Stimulated activated naive CD8-positive, alpha-beta T cell treated with anti-CD3 and anti-CD28 coated beads, Interleukin-15, Interleukin-2, amounts not matched to agents 100 U/mL and 50 U/mL, for 24 hours (primary cell): ENCODE results near the gene RPL18.
"Not testable (repeated sequence)": the region's sequence is repeated elsewhere in the genome, so short reads cannot be mapped to it uniquely, and the experiment has no call there.

ENCODE experiments used
- ATAC-seq: fragments of 150-1000 bp; cut with Tn5 transposase; one replicate; pipeline ENCODE4 v1.10.0; 2021
- DNase-seq: peaks from one replicate; pipeline ENCODE4 v3.0.0; 2021

Gene RPL18

DNA sequence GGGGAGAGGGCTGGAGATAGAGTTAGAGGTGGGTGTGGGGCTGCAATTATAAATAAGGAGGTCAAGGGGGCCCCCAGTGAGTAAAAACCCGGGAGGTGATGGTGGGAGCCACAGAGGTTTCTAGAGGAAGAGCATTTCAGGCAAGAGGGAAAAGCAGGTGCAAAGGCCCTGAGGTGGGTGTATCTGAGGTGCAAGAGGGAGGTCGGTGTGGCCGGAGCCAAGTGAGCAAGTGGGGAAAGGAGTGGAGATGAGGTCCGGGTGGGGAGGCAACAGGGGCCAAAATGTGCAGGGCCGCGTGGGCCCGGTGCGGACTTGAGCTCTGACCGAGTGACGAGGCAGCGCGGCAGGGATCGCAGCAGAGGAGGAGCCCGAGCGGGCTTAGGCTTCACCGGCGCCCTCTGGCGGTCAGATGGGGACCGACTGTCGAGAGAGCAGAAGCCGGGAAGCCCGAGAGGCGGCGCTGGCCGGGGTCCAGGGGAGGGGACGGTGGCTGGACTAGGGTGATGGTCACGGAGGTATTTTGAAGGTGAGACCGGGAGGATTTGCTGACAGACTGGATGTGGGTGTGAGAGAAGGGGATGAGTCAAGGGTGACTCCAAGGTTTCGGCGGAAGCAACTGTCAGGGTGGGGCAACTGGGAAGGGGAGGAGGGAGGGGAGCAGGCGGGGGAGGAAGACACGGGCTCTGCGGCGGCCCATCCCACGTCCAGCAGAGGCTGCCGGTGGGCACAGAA lies 30.1 kb downstream of the RPL18 start:
- ATAC-seq (peak; percentile 85), DNase-seq (peak; percentile 95)

DNA sequence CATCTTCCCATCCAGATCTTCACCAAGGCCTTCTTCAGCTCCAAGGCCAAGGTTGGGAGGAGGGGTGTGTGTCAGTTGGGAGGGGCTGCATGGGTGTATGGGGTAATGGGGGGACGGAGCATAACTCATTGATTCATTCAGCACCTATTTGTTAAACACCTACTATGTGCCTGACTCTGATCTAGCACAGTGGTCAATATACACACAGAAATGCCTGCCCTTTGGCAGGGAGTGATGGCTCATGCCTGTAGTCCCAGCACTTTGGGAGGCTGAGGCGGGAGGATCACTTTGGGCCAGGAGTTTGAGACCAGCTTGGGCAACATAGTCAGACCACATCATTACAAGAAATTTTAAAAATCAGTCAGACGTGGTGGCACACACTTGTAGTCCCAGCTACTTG lies 31.6 kb downstream of the RPL18 start:
- no peak for DNase-seq
- no peak for ATAC-seq

DNA sequence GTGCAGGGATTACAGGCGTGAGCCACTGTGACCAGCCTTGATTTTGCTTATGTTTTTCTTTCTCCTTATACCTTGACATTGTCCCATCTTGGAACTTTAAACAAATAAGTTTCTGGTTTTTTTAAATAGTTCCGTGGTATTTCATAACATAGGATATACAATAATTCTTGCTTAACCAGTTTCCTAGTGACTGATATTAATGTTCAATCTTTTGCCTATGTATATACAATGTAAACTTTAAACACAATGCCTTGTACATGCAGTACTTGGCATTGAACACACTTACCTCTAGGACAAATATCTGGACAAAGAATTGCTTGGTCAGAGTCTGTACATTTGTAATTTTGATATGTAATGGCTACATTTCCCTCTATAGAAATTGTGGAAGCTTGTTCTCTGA lies 36.8 kb downstream of the RPL18 start:
- DNase-seq (no peak), ATAC-seq (no peak)

DNA sequence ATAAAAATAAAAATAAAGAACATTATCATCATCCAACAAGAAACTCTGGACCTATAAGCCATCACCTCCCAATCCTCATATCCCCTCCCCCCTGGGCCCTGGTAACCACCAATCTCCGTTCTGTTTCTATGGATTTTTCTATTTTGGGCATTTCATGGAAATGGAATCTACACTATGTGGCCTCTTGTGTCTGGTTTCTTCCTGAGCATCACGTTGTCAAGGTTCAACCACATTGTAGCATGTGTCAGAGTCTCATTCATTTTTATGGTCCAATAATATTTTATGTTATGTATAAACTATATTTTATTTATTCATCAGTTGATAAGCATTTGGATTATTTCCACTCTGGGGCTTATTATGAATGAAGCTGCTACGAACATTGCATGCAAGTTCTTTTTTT lies 40.1 kb downstream of the RPL18 start:
- no peak for DNase-seq
- ATAC-seq: no peak

DNA sequence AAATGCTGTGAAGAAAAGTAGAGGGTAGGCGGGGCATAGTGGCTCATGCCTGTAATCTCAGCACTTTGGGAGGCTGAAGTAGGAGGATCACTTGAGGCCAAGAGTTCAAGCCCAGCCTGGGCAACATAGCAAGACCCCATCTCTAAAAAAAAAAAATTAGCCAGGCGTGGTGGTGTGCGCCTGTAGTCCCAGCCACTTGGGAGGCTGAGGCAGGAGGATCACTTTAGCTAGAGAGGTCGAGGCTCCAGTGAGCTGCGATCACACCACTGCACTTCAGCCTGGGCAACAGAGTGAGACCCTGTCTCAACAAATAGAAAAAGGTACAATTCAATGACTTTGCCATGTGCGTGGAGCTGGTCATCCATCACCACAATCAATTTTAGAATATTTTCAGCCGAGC lies 41.1 kb downstream of the RPL18 start:
- ATAC-seq, DNase-seq: not testable (repeated sequence)

DNA sequence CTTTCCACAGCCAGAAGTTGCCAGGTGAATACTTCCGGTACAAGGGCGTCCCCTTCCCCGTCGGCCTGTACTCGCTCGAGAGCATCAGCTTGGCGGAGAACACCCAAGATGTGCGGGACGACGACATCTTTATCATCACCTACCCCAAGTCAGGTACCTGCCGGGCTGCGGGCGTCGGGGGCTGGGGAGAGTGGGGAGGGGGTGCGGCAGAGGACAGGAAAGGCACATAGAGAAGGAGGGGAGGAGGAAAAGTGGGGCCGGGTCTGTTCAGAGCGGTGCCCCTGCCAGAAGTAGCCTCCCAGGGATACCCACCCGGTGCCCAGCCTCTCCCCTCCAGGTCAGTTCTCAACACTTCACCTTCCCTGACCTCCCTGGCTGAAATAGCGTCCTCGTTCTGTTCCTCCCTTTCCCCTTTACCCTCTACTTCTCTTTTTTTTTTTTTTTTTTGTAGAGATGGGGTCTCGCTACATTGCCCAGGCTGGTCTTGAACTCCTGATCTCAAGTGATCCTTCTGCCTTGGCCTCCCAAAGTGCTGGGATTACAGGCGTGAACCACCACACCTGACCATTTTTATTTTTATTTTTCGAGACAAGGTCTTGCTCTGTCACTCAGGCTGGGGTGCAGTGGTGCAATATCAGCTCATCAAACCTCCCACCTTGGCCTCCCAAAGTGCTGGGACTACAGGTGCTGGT lies 42.9 kb downstream of the RPL18 start:
- DNase-seq (no peak), ATAC-seq (no peak)

DNA sequence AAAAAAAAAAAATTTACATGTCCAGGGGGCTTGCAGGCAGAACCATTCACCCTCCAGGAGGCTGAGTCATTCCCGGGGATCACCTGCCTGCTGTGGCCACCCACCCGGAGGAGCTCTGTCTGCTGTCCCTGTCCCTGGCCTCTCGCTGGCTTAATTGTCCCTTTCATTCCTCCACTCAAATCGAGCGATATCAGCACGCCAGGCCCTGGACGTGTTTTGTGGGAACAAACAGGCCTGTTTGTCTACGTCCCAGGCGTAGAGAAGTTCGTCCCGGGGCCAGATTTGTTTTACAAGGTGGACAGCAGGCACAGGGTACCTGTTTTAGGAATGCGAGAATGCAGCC lies 45.8 kb downstream of the RPL18 start:
- ATAC-seq: no peak

DNA sequence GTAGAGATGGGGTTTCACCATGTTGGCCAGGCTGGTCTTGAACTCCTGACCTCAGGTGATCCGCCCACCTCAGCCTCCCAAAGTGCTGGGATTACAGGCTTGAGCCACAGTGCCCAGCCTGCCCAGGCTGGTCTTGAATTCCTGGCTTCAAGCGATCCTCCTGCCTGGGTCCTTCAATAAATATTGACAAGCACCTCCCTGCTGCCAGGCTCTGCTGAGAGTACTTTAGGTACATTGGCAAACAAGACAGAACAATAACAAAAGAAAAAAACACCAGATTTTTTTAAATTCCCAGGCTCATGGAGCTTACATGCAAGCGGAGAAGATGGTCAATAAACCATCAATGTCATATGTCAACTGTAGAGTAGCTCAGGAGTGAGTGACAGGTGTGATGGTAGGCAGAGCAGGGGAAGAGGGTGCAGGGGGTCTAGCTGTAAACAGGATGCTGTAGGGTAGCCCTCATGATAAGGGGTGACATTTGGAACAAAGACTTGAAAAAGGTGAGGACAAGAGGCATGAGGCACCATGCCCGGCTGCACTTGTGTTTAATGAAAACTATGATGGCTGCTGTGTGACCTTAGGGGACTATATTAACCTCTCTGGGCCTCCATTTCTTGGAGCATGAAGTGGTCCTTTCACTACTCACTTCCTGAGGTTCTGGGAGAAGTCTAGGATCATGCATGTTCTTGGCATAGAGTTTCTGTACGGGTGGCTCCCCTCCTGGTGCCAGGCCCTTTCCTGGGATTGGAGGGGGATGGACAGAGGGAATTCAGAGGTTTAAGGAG lies 47.4 kb downstream of the RPL18 start:
- ATAC-seq: no peak

More for the DNA sequence above, 45.8 kb downstream of the RPL18 start:
- DNase-seq: no peak

DNA sequence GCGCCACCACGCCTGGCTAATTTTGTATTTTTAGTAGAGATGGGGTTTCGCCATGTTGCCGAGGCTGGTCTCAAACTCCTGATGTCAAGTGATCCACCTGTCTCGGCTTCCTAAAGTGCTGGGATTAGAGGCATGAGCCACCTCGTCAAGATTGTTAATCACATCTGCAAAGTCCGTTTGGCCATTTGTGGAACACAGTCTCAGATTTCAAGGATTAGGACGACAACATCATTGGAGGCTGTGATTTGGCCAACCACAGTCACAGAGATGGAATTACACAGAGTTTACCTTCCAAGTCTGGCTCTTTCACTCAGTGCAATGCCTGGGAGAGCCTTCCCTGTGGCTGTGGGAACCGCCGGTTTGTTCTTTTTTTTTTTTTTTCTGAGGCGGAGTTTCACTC lies 49.2 kb downstream of the RPL18 start:
- DNase-seq (no peak), ATAC-seq (no peak)

More for the DNA sequence above, 47.4 kb downstream of the RPL18 start:
- no peak for DNase-seq

DNA sequence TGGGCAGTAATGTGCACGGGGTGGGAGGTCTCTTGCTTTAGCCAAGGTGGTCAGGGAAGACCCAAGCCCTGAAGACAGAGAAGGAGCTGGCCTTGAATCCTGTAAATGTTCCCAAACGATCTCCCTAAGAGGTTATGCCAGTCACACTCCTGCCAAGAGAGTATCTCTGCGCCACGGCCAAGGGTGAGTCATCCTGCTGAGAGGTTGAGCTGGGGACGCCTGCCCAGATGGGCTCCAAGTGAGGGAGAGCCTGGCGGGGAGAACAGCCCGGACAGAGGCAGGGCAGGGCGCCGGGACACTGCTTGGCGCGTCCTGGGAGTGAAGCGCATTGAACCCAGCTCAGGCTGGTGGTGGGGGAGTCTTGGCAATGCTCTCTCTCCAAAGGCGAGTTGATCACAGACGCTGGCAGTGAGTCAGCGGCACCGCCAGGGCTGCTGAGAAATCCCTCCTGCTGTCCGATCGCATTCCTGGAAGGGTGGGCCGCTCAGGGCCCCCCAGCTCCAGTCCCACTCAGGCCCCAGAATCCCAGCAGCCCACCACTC lies 50.6 kb downstream of the RPL18 start:
- ATAC-seq (no peak), DNase-seq (no peak)
